ENCODE results near the gene HINT1.

DNA sequence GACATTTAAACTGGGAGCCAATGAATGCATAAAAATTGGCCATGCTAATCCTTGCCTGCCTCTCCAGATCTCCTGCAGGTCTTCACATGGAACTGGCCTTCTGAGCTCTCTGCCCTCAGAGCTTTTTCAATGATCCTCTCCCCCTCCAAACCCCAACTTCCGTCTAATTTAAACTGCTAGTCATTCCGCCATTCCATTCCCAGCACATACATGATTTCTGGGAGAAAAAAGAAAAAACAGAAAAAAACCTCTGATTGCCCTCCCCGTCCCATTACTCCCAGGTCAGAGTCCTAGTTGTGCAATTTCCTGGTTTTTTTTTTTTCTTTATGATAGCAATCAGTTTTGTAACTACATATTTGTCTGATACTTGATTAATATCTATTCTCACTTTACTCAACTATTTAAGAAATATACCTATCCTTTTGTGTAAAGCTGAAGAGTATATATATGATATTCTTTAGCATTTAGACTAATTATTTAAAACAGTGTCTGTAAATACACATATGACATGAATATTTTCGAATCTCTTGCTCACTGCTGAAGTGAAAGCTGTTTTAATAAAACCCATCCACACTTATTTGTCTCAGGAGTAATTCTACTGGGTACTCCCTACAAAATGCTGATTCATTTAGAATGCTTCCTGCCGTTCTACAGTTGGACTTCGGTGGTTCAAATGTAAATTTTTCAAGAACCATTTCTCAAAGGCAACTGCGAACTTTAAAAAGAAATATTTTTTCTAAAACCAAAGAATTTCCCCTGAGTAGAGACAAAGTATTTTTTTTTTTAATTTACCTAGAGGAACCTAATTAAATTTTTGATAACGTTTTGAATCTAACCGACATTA, 1.6 kb downstream of the HINT1 start:
- TF ChIP-seq, protein P1, sequence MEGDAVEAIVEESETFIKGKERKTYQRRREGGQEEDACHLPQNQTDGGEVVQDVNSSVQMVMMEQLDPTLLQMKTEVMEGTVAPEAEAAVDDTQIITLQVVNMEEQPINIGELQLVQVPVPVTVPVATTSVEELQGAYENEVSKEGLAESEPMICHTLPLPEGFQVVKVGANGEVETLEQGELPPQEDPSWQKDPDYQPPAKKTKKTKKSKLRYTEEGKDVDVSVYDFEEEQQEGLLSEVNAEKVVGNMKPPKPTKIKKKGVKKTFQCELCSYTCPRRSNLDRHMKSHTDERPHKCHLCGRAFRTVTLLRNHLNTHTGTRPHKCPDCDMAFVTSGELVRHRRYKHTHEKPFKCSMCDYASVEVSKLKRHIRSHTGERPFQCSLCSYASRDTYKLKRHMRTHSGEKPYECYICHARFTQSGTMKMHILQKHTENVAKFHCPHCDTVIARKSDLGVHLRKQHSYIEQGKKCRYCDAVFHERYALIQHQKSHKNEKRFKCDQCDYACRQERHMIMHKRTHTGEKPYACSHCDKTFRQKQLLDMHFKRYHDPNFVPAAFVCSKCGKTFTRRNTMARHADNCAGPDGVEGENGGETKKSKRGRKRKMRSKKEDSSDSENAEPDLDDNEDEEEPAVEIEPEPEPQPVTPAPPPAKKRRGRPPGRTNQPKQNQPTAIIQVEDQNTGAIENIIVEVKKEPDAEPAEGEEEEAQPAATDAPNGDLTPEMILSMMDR (IDR thresholded peaks at IDR 0.05; ENCODE audit: low read length): no peak
- no peak for TF ChIP-seq EZH2 (optimal IDR thresholded peaks at IDR 0.05; ENCODE audit: low read depth, low read length)
